ENCODE data around the gene CDC14A.
A peak's percentile ranks its signal among the peaks of the same experiment; 100 is the strongest.

CDC14A gene

GRCh38 chr1:100457683-100458082 is 105.4 kb downstream of the CDC14A start:
- no peak for DNase-seq

- DNase-seq = no peak
These were observed 106.5 kb downstream of the CDC14A start for GRCh38 chr1:100458661-100459357.

GRCh38 chr1:100459358-100460114 is 107.2 kb downstream of the CDC14A start:
- DNase-seq = peak; percentile 80

GRCh38 chr1:100461222-100461621 is 108.9 kb downstream of the CDC14A start:
- DNase-seq = no peak

- no peak for DNase-seq
These were observed 110.2 kb downstream of the CDC14A start for GRCh38 chr1:100462326-100463025.

DNA sequence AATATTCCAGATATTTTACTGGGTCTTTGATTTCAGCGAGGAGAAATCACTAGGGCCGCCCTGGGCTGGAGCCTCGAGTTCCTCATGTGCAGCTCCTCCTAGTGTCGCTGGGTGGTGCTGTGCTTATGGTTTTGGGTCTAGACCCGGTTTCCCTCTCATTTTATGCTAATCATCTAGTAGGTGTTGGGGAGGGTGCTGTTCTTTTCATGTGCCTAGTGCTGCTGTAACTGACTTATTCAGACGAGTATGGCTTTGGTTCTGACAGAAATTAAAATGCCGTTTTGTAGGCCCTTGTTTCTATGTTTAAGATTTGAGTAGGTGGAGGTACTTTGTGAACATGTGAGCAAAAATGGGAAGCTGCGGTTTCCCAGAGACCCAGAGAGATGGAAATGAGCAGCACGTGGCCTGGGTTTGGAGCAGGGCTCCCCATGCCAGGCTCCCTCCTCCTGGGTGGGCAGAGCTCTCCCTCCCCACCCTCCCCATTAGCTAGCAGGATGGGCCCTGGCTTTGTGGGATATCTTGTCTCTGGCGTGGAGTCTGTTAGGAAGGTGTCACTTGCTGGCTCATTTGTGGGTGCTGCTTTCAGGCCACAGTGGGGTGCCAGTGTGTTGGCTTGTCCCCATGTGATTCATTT is 111.6 kb downstream of the CDC14A start:
- DNase-seq = peak; percentile 61

DNA sequence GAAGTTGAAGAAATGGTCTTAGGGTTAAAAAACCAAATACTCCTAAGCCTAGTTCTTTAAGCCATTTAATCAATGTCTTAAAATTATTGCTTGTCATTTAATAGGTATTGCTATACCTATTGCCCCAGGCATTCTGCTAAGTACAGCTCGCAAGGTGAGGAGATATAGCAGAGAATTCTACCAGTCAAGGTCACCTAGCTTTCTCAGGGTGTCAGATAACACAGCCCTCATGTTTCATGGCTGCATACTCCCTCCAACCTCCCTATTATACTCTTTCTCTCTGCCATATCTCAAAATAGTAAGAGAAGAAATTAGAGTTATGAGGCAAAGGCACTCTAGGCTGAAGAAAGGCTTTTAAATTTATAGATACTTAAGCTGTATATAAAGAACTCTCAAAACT is 117.3 kb downstream of the CDC14A start:
- DNase-seq = no peak

- DNase-seq = no peak
These were observed 122.5 kb downstream of the CDC14A start for GRCh38 chr1:100474834-100475233.

- DNase-seq = no peak
These were observed 124.5 kb downstream of the CDC14A start for GRCh38 chr1:100476735-100477290.

- DNase-seq = no peak
These were observed 126.5 kb downstream of the CDC14A start for GRCh38 chr1:100478816-100479215.

DNA sequence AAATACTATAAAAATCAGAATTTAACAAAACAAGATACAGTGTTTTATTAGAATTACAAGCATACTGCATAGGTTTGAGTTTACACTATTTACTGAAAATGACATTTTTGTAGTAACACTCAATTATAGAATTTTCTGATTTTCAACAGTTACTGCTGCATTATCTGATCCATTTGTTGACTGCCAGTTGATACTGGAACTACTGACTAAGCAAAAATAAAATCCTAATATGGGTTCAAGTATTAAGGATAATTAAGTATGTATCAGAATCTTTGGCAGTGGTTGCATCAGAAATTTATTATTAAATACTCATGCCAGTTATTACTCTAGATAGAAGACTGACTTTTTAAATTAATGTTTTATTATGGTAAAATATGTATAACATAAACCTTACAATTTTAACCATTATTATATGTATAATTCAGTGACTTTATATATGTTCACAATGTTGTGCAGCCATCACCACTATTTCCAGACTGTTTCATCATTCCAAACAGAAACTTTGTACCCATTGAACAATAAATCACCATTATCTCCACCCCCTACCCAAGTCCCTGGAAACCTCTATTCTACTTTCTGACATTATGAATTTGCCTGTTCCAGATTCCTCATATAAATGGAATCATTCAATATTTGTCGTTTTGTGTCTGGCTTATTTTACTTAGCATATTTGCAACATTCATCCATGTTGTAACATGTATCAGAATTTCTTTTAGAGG is 127.5 kb downstream of the CDC14A start:
- DNase-seq = no peak

DNA sequence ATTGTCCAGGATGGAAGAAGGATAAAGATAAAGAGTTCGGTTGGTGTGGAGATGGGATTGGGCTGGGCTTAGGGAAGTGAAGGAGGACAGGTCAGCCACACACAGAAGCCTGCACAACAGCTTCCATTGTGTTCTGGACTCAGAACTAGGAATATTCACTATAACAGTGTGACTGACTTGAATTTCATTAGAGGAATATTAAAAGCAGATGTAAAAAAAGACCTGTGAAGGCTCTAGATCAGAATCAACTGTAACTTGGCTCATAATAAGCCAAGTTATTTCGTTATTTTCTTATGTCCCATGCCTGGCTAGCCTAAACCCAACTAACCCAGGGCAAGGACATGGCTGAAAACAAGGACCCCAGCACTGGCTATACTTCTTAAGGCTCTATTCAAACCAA is 129.0 kb downstream of the CDC14A start:
- DNase-seq = no peak

DNA sequence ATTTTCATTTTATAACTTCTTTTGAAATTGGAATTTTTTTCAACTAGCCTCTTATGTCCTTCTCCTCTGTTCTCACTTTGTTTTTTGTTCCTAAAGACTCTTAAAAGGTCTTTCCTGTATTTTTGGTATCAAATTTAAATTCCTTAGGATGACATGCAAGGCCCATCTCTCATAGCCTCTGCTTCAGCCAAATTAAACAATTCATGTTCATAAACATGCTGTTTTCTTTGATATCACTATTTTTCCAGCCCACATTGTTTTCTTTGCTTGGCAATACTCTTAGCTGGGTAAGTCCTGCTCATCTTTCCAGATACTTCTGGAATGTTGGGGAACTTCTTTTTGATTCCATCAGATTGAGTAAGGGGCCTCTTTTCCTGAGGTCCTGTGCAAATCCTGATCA is 129.9 kb downstream of the CDC14A start:
- DNase-seq = no peak

DNA sequence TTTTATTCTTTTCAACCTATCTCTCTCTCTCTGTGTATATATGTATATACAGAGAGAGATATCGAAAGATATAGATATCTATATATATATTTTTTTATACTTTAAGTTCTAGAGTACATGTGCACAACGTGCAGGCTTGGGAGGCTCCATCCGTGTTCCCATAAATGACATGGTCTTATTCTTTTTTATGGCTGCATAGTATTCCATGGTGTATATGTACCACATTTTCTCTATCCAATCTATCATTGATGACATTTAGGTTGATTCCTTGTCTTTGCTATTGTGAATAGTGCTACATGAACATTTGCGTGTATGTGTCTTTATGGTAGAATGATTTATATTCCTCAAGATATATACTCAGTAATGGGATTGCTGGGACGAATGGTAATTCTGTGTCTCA is 130.4 kb downstream of the CDC14A start:
- DNase-seq = no peak

DNA sequence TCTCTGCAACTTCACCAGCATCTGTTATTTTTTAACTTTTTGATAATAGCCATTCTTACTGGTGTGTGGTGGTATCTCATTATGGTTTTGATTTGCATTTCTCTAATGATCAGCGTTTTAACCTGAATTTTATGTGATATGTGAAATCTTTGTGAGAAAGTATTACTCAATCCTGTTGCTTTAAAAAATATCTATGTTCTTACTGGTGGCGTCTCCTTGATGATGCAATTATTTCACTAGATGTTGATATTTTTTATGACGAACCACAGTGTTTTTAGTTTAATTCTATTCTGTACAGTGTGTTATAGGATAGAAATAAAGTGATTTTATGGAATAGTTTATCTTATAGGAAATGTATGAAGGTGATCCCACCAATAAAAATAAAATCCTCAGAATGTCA is 130.9 kb downstream of the CDC14A start:
- DNase-seq = no peak

DNA sequence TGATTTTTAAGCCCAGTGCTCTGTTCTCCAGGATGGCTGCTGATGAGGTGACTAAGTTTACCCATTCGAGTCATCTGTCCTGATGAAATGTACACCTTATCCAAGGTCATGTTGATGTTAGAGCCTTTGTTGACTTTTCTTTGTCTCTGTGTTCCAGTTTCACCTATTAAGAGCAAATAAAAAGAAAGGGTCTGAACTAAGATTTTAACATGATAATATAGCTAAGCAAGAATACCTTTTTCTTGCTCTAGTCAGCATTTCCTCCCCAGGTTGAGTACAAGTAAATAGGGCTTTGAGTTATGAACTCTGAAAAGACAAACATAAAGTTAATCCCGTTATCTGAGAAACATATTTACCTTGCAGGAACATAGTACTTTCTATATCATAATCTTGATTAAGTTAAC is 133.6 kb downstream of the CDC14A start:
- DNase-seq = no peak

DNA sequence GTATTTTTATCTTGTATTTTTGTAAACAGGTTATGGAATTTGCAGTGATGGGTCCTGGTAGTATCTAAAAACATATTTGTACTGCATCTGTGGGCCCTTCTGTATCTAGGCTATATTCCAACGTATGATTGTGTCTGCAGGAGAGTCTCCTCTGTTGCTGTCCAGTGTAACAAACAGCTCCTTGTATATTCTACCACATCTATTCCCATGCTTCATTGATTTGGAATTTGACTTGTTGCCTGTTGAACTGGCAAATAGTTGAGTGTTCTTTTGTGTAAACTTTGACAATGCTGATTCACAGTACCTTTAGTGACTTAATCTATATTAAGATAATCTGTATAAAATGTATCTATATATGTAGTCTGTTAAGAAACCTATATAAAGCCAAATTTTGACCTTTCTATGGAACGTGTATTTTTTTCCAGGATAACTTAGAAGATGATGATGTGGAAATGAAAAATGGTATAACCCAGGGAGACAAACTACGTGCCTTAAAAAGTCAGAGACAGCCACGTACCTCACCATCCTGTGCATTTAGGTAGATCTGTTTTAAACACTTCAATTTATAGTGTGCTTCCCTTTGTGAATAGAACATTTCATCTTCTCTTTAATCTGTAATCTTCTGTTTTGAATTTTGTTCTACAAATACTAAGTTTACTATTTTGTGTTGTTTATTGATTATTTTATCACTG is 142.2 kb downstream of the CDC14A start:
- no peak for DNase-seq

DNA sequence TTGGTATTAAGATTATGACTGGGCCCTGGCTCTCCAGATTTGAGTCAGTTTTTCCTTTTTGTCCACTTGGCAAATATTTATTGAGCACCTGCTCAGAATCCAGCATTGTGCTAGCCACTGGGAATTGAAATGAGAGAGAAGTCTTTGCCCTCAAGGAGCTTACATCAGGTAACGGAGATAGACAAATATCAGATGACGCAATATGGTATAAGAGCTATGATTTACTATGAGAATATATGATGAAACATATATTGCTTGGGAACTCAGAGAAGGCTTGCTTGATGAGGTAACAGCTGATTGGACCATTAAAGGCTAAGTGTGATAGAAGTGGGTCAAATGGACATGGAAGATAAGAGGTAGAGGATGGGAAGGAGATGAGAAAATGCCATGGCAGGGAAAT is 144.6 kb downstream of the CDC14A start:
- no peak for DNase-seq

GRCh38 chr1:100497796-100498195 is 145.5 kb downstream of the CDC14A start:
- DNase-seq = no peak

DNA sequence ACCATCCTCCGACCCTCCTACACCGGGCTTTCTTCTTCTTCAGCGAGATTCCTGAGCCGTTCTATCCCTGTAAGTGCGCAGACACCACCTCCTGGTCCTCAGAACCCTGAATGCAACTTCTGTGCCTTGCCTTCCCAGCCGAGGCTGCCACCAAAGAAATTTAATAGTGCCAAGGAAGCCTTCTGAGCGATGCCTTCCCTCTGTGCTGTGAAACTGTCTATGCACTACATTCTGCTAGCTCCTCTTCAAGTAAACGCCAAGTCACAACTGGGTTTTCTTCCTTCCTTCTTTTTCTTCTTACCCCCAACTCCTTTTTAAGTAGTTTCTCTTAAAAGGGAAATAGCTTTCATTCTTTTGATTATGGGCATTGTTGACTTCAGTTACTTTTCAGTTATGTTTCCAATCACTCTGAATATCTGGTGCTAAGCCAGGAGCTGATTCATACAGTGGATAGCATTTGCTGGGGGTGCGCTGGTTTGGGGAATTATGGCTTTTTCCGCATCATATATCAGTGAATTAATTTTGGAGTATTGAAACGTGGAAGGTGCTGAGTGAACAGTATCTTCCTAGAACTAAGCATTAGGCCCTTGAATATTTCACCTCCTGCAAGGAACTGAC is 147.0 kb downstream of the CDC14A start:
- DNase-seq = no peak

DNA sequence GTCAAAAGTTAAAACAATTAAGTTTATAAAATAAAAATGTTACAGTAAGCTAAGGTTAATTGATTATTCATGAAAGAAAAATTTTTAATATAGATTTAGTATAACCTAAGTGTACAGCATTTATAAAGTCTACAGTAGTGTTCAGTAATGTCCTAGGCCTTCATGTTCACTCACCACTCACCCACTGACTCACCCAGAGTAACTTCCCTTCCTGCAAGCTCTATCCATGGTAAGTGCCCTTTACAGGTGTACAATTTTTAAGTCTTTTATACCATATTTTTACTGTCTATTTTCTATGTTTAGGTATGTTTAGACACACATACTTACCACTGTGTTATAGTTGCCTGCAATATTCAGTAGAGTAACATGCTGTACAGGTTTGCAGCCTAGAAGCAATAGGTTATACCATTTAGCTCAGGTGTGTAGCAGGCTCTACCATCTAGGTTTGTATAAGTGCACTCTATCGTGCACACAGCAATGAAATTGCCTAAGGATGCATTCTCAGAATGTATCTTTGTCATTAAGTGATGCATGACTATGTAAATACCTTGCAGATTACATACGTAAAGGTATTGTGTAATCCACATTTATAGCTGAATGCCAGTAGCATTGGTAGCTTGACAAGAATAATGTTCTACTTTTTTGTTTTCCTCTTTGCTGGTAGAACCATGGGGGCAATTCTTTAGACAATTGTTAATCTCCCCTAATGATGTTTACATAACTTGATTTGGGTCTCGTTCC is 149.9 kb downstream of the CDC14A start:
- no peak for DNase-seq
